HCT116 (cell line): Measurements from ENCODE around the gene MBP. TPM values are rescaled to one million over a fixed set of nuclear protein-coding genes. Genes with fewer than 3 reads are reported as not detected.

Source experiments
- ATAC-seq: fragments of 200-7000 bp; cut with Tn5 transposase; 2 replicates; pipeline ENCODE4 v1.9.1; 2020; ENCODE audit warnings: mild to moderate bottlenecking, moderate library complexity
- BruUV-seq: library from RNA; stranded (reverse); fragments of 400-500 nt; replicated peaks from 2 replicates; lab custom pipeline; 2021; lab: Mats Ljungman, UMichigan
- CTCF ChIA-PET: fragments of 300-600 bp; sonication (Branson Sonifier 250); formaldehyde crosslinking; loops from one replicate; lab custom pipeline; 2021; ENCODE audit warnings: antibody characterized with exemption; lab: Charles Lee
- POLR2A ChIA-PET: fragments of 300-600, 350-600 bp; sonication (Branson Sonifier 250); formaldehyde crosslinking; loops from one replicate; lab custom pipeline; 2021; ENCODE audit warnings: antibody characterized with exemption; lab: Charles Lee
- RAD21 ChIA-PET, 2 experiments: fragments of 300-600 bp; sonication (Branson Sonifier 250); formaldehyde crosslinking; loops; one replicate each; lab custom pipeline; 2023; ENCODE audit warnings: low total read pairs in 2 of 2; ENCODE audit not compliant: uncharacterized antibody in 2 of 2, unreplicated experiment in 2 of 2, low non-redundant PET in 1 of 2; lab: Charles Lee
- DNase-seq: peaks from one replicate; pipeline ENCODE4 v3.0.0-alpha.2; 2010; ENCODE audit warnings: low read depth, low spot score
- H2AFZ ChIP-seq: fragments of 200-600 bp; shearing (Covaris generic), sonication (generic); 2 replicates; pipeline ENCODE4 v1.6.1; 2017; ENCODE audit warnings: low read depth, mixed run types, mixed read lengths, antibody characterized with exemption, low read length; ENCODE audit not compliant: poor library complexity, severe bottlenecking
- H3K27ac ChIP-seq: 2 replicates; pipeline ENCODE4 v1.5.1; 2012; ENCODE audit warnings: low read depth, low read length
- H3K27me3 ChIP-seq: fragments of 200-600 bp; sonication (generic); 2 replicates; pipeline ENCODE4 v1.6.1; 2016; ENCODE audit warnings: mixed run types, low read length, mixed read lengths; ENCODE audit not compliant: insufficient read depth
- H3K36me3 ChIP-seq, 2 experiments: fragments of 200-500 bp in 1 of 2; fragments of 200-600 bp in 1 of 2; sonication (Bioruptor generic) in 1 of 2; sonication (generic) in 1 of 2; 2 replicates each; pipeline versions ENCODE4 v1.5.1 to v1.6.1; 2014 to 2016; ENCODE audit warnings: low read length in 2 of 2, inconsistent platforms in 1 of 2, mixed read lengths in 1 of 2, mixed run types in 1 of 2; ENCODE audit not compliant: insufficient read depth in 2 of 2, control insufficient read depth in 1 of 2
- H3K4me1 ChIP-seq, 2 experiments: fragments of 200-600 bp in 1 of 2; sonication (generic) in 1 of 2; 2 replicates each; pipeline versions ENCODE4 v1.5.1 to v1.6.1; 2012 to 2017; ENCODE audit warnings: low read length in 2 of 2, inconsistent platforms in 1 of 2, mild to moderate bottlenecking in 1 of 2, mixed read lengths in 1 of 2, mixed run types in 1 of 2, moderate library complexity in 1 of 2; ENCODE audit not compliant: insufficient read depth in 2 of 2, control insufficient read depth in 1 of 2
- H3K4me2 ChIP-seq: fragments of 200-600 bp; sonication (generic); 2 replicates; pipeline ENCODE4 v1.6.1; 2017; ENCODE audit warnings: mixed run types, low read length, mixed read lengths
- H3K4me3 ChIP-seq, 2 experiments: fragments of 200-600 bp in 1 of 2; sonication (generic) in 1 of 2; replicated peaks in 1 of 2; 2 replicates each; pipeline ENCODE4 v1.5.1; 2011 to 2016; ENCODE audit warnings: low read length in 2 of 2, control low read depth in 1 of 2, low read depth in 1 of 2, mild to moderate bottlenecking in 1 of 2, mixed read lengths in 1 of 2, mixed run types in 1 of 2
- H3K79me2 ChIP-seq: fragments of 200-600 bp; sonication (generic); 2 replicates; pipeline ENCODE4 v1.6.1; 2017; ENCODE audit warnings: mild to moderate bottlenecking, mixed run types, low read length, moderate library complexity, mixed read lengths; ENCODE audit not compliant: insufficient read depth
- H3K9ac ChIP-seq: fragments of 200-600 bp; sonication (generic); 2 replicates; pipeline ENCODE4 v1.6.1; 2016; ENCODE audit warnings: low read length, mixed read lengths
- H3K9me2 ChIP-seq: fragments of 200-600 bp; sonication (generic), shearing (Covaris generic); 2 replicates; pipeline ENCODE4 v1.6.1; 2017; ENCODE audit warnings: mixed run types, mild to moderate bottlenecking, moderate library complexity; ENCODE audit not compliant: insufficient read depth
- H3K9me3 ChIP-seq, 2 experiments: fragments of 200-500 bp in 1 of 2; fragments of 200-600 bp in 1 of 2; sonication (Bioruptor generic) in 1 of 2; sonication (generic) in 1 of 2; 2 replicates each; pipeline ENCODE4 v1.6.1; 2014 to 2017; ENCODE audit warnings: low read length in 2 of 2, mixed read lengths in 2 of 2, inconsistent platforms in 1 of 2, low read depth in 1 of 2, mild to moderate bottlenecking in 1 of 2, mixed run types in 1 of 2, moderate library complexity in 1 of 2; ENCODE audit not compliant: control insufficient read depth in 1 of 2, insufficient read depth in 1 of 2
- H4K20me1 ChIP-seq: fragments of 200-600 bp; sonication (generic), shearing (Covaris generic); 2 replicates; pipeline ENCODE4 v1.6.1; 2017; ENCODE audit warnings: mixed run types, mild to moderate bottlenecking, moderate library complexity; ENCODE audit not compliant: insufficient read depth
- CEBPB ChIP-seq: IDR thresholded peaks from 2 replicates; pipeline ENCODE4 v1.6.1; 2012; ENCODE audit warnings: low read depth
- EZH2 ChIP-seq: fragments of 200-600 bp; sonication (generic); IDR thresholded peaks from 2 replicates; pipeline ENCODE4 v1.6.1; 2017; ENCODE audit warnings: antibody characterized with exemption, mixed run types
- FOSL1 ChIP-seq: IDR thresholded peaks from 2 replicates; pipeline ENCODE4 v1.6.1; 2012; ENCODE audit warnings: low read depth
- JUND ChIP-seq: IDR thresholded peaks from 2 replicates; pipeline ENCODE4 v1.6.1; 2012
- POLR2A ChIP-seq: IDR thresholded peaks from 2 replicates; pipeline ENCODE4 v1.7.0; 2011; ENCODE audit warnings: borderline replicate concordance; ENCODE audit not compliant: insufficient read depth, insufficient read length; ENCODE audit errors: extremely low read depth
- RAD21 ChIP-seq: IDR thresholded peaks from 2 replicates; pipeline ENCODE4 v1.6.1; 2012; ENCODE audit warnings: low read depth, mild to moderate bottlenecking
- SIN3A ChIP-seq: IDR thresholded peaks from 2 replicates; pipeline ENCODE4 v1.6.1; 2012; ENCODE audit warnings: low read depth
- SRF ChIP-seq: IDR thresholded peaks from 2 replicates; pipeline ENCODE4 v1.6.1; 2012; ENCODE audit warnings: low read depth
- YY1 ChIP-seq: IDR thresholded peaks from 2 replicates; pipeline ENCODE4 v1.6.1; 2011; ENCODE audit warnings: low read length, low read depth, moderate library complexity, mild to moderate bottlenecking; ENCODE audit not compliant: insufficient replicate concordance; ENCODE audit errors: extremely low read depth
- intact Hi-C: fragments of 100-400 bp; cut with micrococcal nuclease; formaldehyde crosslinking; loops from 2 replicates; pipeline ENCODE4 v1.10.0; 2022
- total RNA-seq: library from RNA; stranded (reverse); gene quantifications from one replicate; pipeline ENCODE4 v1.2.1, GENCODE V29; 2021; ENCODE audit not compliant: unreplicated experiment
- TF ChIP-seq, protein P1 (sequence below): IDR thresholded peaks from 2 replicates; pipeline ENCODE4 v1.6.1; 2012
- TF ChIP-seq, protein P2 (sequence below): IDR thresholded peaks from 2 replicates; pipeline ENCODE4 v1.6.1; 2012
- TF ChIP-seq, protein P3 (sequence below), 3 experiments: fragments of 200-600 bp in 1 of 3; sonication (generic) in 1 of 3; IDR thresholded peaks in 2 of 3; conservative IDR thresholded peaks in 1 of 3; 2 replicates each; pipeline ENCODE4 v1.5.1; 2012 to 2017; ENCODE audit warnings: low read depth in 2 of 3, low read length in 2 of 3, antibody characterized with exemption in 1 of 3, borderline replicate concordance in 1 of 3, control low read depth in 1 of 3, mild to moderate bottlenecking in 1 of 3, mixed read lengths in 1 of 3, mixed run types in 1 of 3, moderate library complexity in 1 of 3; ENCODE audit not compliant: insufficient read depth in 1 of 3

Gene MBP
- total RNA-seq, 1 experiment from 2014 or later, result 34.9 TPM

DNA sequence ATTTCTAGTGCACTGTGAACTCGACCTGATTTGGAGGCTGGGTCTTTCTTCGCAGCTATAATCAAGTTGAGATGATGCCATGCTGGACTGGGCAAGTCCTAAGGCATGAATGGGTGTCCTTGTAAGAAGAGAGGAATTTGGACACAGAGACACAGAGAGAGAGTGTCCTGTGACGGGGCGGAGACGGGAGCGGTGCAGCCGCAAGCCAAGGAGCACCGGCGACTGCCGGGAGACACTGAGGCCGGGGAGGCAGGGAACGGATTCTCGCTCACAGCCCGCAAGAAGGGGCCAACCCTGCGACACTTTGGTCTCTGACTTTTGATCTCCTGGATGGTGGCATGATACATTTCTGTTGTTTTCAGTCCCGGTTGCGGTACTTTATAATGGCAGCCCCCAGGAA lies 22.4 kb upstream of the MBP start:
- TF ChIP-seq CEBPB (no peak), JUND (no peak), RAD21 (no peak), FOSL1 (no peak), SRF (no peak), YY1 (no peak), SIN3A (no peak), POLR2A (no peak), EZH2 (no peak)
- TF ChIP-seq, protein P1, sequence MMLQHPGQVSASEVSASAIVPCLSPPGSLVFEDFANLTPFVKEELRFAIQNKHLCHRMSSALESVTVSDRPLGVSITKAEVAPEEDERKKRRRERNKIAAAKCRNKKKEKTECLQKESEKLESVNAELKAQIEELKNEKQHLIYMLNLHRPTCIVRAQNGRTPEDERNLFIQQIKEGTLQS, result no peak
- TF ChIP-seq, protein P2, sequence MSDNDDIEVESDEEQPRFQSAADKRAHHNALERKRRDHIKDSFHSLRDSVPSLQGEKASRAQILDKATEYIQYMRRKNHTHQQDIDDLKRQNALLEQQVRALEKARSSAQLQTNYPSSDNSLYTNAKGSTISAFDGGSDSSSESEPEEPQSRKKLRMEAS, result no peak
- TF ChIP-seq, protein P3, sequence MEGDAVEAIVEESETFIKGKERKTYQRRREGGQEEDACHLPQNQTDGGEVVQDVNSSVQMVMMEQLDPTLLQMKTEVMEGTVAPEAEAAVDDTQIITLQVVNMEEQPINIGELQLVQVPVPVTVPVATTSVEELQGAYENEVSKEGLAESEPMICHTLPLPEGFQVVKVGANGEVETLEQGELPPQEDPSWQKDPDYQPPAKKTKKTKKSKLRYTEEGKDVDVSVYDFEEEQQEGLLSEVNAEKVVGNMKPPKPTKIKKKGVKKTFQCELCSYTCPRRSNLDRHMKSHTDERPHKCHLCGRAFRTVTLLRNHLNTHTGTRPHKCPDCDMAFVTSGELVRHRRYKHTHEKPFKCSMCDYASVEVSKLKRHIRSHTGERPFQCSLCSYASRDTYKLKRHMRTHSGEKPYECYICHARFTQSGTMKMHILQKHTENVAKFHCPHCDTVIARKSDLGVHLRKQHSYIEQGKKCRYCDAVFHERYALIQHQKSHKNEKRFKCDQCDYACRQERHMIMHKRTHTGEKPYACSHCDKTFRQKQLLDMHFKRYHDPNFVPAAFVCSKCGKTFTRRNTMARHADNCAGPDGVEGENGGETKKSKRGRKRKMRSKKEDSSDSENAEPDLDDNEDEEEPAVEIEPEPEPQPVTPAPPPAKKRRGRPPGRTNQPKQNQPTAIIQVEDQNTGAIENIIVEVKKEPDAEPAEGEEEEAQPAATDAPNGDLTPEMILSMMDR (IDR thresholded peaks at IDR 0.05 in 2 of 3, conservative IDR thresholded peaks at IDR 0.05 in 1 of 3; ENCODE audit: borderline replicate concordance in 1 of 3, insufficient read depth in 1 of 3, low read depth in 2 of 3, low read length in 2 of 3), result no peak
- Histone ChIP-seq H2AFZ (no peak overlapping the region), H3K9me2 (no peaks in the 10 kb centered on the region), H3K79me2 (no peaks in the 10 kb centered on the region), H3K4me1 (no peaks in the 10 kb centered on the region), H3K4me2 (no peak overlapping the region), H4K20me1 (no peaks in the 10 kb centered on the region), H3K9ac (no peak overlapping the region), H3K27me3 (no peaks in the 10 kb centered on the region), H3K27ac (no peak overlapping the region), H3K36me3 (no peaks in the 10 kb centered on the region), H3K9me3 (no peaks in the 10 kb centered on the region), H3K4me3 (no peak overlapping the region)
- ChIA-PET CTCF (no interaction called here), RAD21 (no interaction called here), POLR2A (no interaction called here)
- intact Hi-C loops, result no loop called here
- BruUV-seq, result no TSS peak
- DNase-seq (no peak), ATAC-seq (no peak)
